Astrocyte of the cerebellum (primary cell): ENCODE data around the gene ANXA3.
"Not testable (repeated sequence)": the region's sequence is repeated elsewhere in the genome, so short reads cannot be mapped to it uniquely, and the experiment has no call there.

Experiments
- DNase-seq: peaks from one replicate; pipeline ENCODE4 v3.0.0-alpha.2; 2011; ENCODE audit warnings: low read depth
- H3K4me3 ChIP-seq: 2 replicates; pipeline ENCODE4 v1.5.1; 2011; ENCODE audit warnings: mild to moderate bottlenecking, low read depth, low read length, moderate library complexity
- CTCF ChIP-seq: IDR thresholded peaks from 2 replicates; pipeline ENCODE4 v1.5.1; 2012; ENCODE audit warnings: low read length, low read depth, moderate library complexity, mild to moderate bottlenecking; ENCODE audit errors: missing control alignments
- in situ Hi-C: cut with HindIII; loops from 2 replicates; pipeline ENCODE4 v1.10.0; 2017; ENCODE audit warnings: low sequenced_read_pairs

Gene ANXA3

GRCh38 chr4:78584863-78585547 is 33.4 kb downstream of the ANXA3 start:
- no peak for DNase-seq
- no peak overlapping the region for H3K4me3 ChIP-seq
- in situ Hi-C loops: no loop called here
- no peak for TF ChIP-seq CTCF

- in situ Hi-C loops: no loop called here
- no peak overlapping the region for H3K4me3 ChIP-seq
- no peak for DNase-seq
- no peak for TF ChIP-seq CTCF
Measured at GRCh38 chr4:78585633-78586032, 34.1 kb downstream of the ANXA3 start.

DNA sequence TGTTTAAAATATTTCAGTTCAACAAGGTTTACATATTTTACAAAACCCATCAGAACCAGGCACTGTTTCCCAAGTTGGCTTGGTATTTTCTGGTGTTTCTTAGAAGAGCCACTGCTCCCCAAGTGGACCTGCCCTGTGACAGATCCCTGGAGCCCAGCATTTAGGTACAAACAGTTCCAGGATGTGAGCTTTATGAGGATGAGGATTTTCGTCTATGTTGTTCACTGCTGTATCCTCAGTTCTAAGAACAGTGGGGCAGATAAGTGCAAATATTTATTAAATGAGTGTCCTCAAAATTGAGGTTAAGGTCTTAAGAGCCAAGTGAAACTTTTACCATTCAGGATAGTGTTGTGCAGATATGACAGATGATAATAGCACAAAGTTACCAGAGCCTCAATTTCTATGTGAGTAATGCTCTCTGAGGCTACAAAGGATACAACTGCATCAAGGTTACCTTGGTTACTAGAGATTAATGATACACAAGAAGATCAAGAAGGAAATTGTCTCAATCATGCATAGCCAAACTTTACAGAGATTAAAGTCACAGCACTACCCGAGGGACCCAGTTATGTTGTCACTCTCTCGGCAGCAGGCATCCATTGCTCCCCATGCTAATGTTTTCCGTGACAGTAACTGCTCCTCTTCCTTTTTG is 37.5 kb downstream of the ANXA3 start:
- in situ Hi-C loops: no loop called here
- H3K4me3 ChIP-seq: no peak overlapping the region
- TF ChIP-seq CTCF: no peak
- no peak for DNase-seq

DNA sequence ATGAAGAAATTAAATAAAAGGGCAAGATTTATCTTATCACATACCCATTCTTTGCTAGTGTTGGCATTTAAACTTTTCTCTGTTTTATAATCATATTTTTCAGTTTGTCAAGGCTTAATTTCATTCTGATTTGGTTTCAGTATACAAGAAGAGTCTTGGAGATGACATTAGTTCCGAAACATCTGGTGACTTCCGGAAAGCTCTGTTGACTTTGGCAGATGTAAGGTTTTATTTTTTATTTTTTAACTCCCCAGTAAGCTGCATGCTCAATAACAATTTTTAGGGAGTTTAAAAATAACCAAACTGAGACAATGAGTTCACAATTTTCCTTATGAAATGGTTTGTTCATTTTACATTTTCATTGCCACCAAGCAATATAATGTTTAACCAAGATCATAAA is 39.8 kb downstream of the ANXA3 start:
- TF ChIP-seq CTCF: no peak
- in situ Hi-C loops: no loop called here
- no peak overlapping the region for H3K4me3 ChIP-seq
- DNase-seq: no peak

DNA sequence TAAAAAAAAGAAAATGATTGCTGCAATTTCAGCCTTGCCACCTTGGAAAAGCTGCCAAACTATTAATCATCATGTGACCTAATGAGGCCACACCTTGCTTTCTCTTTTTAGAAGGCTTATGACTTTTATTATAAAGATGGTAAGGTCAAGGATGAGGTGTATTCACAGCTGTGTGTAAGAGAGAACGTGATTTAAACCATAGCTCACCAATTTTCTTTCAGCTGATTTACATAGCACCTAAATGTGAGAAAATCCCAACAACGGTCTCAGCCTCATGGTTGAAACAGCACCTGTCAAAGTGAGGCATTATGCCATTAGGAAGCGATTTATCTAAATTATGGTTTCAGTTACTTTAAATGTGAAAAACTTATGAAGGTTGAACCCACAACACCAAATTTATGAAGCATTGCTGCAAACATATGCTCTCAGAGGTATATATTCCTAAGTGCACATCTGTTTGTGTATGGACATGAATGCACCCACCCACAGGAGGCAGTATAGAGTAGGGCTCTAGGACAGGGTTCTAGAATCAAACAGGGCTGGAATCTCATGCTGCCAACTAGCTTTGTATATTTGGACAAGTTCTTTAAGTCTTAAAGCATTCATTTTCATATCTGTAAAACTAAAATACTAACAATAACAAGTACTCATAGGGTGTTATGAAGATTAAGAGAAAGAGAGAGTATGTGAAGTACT is 40.7 kb downstream of the ANXA3 start:
- in situ Hi-C loops: no loop called here
- no peak overlapping the region for H3K4me3 ChIP-seq
- peak; percentile 23 for TF ChIP-seq CTCF
- no peak for DNase-seq

GRCh38 chr4:78596111-78596742 is 44.7 kb downstream of the ANXA3 start:
- TF ChIP-seq CTCF: no peak
- in situ Hi-C loops: no loop called here
- H3K4me3 ChIP-seq: no peak overlapping the region
- no peak for DNase-seq

DNA sequence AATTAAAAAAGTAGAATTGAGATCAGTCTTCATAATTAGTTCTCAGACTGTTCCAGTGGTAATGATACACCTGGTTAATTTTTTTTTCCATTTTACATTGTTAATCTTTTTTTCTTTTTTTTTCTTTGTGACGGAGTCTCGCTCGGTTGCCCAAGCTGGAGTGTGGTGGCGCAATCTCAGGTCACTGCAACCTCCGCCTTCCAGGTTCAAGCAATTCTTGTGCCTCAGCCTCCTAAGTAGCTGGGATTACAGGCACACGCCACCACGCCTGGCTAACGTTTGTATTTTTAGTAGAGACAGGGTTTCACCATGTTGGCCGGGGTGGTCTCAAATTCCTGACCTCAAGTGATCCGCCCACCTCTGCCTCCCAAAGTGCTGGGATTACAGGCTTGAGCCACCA is 46.9 kb downstream of the ANXA3 start:
- DNase-seq, in situ Hi-C loops, H3K4me3 ChIP-seq: not testable (repeated sequence)
